GM19035 (cell line): ENCODE data around the gene ERMN.

Source experiments
- ATAC-seq: cut with Tn5 transposase; IDR thresholded peaks from one replicate; pipeline ENCODE4 v1.9.1; 2021; ENCODE audit not compliant: unreplicated experiment

Gene ERMN

GRCh38 chr2:157333304-157334047 lies 7.9 kb upstream of the ERMN start:
- no peak for ATAC-seq

- ATAC-seq: no peak
Measured at GRCh38 chr2:157329524-157329923, 3.9 kb upstream of the ERMN start.

DNA sequence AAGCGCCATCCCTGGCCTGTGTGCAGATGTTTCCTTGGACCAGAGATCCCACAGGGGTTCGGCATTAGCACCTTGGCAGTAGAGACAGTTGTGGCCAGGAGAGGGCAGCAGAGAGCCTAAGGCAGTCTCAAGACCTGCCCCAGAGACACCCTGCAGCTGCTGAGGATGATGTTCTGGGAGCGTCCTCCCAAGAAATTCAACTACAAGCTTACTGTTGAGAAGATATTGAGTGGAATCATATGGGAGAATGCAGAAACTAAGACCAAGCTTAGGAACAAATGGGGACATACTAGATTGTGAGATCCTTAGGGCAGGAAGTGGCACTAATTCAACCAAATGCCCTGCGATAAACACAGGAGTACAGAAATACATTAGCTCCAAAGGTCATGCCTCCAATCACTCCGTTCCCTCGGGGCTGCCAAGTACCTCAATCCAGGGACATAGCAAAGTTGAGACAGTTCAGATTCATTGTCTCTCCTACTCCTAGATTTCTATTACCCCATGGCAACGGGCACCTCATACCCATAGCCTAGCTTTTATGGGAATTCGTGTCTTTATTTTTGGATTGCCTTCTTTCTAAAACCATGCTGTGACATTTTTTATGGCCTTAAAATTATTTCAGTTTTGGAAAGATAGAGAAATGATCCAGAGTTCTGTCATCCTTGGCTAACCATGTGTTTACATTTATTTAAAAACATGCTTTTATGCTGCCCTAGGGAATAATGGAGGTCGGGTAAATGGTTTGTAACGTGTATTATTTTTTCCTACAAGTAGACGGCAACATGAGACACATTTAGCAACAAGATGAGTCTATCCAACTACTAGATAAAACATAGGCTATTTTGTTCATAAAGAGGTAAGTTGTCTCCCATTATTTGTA lies 2.2 kb upstream of the ERMN start:
- peak; percentile 98 for ATAC-seq

DNA sequence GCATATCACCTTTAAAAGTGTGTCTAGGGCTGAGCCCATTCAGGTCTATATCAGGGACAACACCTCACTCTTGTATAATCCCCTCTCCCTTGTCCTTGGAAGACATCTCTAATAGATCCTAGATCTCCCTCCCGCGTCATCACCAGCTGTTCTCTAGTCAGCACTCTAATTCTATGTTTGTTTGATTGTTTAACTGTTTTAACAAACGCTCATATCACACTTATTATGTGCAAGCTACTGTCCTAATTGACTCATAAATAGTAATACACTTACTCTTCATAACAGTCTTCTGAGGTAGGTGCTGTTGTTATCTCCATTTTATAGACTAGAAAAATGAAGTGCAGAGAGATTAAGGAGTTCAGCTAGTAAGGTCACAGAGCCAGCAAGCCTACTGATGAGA lies 1.6 kb upstream of the ERMN start:
- peak; percentile 31 for ATAC-seq

DNA sequence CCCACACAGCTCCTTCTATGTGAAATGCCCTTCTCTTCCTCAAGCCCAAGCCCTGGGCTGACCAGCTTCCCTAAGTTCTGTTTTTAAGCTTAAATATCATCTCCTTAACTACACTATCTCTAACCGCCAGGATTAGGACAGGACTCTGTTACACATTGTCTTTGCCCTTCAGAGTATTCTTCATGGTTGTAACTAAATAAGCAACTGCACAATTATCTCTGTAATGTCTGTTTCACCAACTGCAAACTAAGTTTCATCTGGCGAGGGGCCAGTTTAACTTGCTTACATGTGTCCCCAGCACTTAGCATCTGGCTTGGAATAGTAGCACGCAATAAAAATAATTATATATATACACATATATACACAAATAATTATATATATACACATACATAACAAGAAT lies 1.1 kb upstream of the ERMN start:
- no peak for ATAC-seq

DNA sequence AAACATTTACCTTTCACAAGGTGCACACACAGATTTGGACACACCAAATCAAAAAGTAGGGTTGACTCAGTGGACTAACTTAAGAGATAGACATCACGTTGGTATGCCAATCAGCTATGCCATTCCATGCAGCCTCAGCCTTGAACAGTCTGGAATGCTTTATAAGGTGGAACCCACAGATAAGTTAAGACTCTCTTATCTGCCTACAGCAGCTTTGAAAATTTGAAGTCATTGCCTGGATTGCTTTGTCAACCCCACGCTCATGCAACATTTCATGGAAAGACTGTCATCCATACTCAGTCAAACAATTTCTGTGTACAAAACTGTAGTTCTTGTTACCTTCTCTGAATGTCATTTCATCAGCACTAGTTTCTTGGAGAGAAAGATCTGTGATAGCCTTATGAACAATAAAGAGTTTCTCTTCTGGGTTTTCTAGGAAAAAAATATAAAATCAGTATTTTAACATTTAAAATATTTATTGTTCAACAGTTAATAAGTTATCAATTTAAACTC lies 1.2 kb downstream of the ERMN start:
- no peak for ATAC-seq

DNA sequence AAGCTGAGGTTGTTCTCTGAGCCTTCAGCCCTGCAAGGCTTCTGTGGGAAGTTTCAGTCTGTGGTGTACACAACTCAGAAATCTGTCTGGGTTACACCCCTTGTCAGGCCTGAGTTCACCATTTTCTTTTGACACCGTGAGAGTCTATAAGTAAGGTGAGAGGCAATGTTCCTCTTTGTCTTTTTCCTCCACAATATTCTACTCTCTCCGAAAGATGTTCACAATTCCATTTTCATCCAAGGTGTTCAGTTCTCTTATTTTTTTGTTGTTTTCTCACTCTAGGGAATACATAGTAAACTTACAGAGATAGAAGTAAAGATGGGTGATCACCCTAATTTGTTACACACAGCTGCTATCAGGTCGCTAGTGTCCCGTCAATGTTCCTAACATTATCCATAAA lies 3.2 kb downstream of the ERMN start:
- ATAC-seq: no peak

- ATAC-seq: no peak
Measured at GRCh38 chr2:157321466-157321865, 4.2 kb downstream of the ERMN start.

DNA sequence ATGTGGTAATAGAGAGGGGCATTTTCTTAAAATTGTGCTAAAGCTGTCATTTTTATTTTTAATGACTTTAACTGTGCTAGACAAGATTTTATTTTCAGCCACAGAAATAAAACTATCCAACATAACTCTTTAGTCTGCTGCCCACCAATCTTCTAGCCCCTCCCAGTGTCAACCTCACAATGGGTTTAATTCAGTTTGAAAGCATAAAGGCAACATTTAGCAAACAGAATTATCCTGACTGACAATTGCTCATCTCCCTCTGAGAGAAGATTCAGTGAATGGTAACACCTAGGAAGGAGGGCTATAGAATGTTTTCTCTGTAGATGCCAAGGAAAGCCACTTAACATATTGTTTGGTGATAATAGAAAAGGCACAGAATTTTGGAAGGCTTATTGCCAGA lies 5.2 kb downstream of the ERMN start:
- ATAC-seq: no peak

- no peak for ATAC-seq
Measured at GRCh38 chr2:157319795-157320194, 5.8 kb downstream of the ERMN start.

GRCh38 chr2:157318884-157319283 lies 6.7 kb downstream of the ERMN start:
- no peak for ATAC-seq

- no peak for ATAC-seq
Measured at GRCh38 chr2:157315901-157316300, 9.7 kb downstream of the ERMN start.

GRCh38 chr2:157312866-157313486 lies 12.6 kb downstream of the ERMN start:
- ATAC-seq: peak; percentile 56

- no peak for ATAC-seq
Measured at GRCh38 chr2:157311706-157312105, 13.9 kb downstream of the ERMN start.

- ATAC-seq: no peak
Measured at GRCh38 chr2:157309878-157310277, 15.7 kb downstream of the ERMN start.

- ATAC-seq: no peak
Measured at GRCh38 chr2:157307021-157307420, 18.6 kb downstream of the ERMN start.

DNA sequence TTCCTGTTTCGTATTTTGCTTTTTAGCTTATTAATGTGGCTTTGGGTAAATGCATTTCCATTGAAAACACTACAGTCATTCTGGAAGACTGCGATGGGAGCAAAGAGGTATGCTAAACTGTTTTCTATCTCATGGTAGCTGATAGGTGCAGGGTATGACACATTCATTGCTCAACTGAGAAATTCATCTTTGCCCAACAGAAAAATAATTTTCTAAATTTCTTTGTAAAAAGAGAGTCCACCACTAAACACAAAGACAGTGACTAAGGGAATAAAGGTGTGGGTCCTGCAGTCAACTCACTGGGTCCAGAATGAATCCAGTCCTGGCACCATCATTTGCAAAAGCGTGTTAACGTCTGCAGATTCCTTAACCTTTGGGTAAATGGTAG lies 19.9 kb downstream of the ERMN start:
- ATAC-seq: no peak

GRCh38 chr2:157304811-157305722 lies 20.6 kb downstream of the ERMN start:
- ATAC-seq: no peak

DNA sequence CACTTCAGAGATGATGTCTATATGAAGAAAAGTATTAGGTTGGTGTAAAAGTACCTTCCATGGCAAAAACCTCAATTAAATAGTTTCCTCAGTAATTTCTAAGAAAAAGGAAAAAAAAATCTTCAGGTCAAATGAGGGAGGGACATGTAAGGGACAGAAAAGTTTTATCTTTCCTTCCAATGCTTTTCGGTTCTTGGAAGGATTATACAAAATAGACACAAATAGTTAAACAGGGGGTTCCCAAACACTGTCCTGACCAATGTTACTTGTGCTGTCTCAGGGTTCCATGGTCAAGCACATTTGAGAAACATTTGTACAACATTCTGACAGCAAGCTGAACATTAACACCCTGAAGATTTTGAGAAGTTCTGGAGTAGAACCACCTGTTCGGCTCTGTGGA lies 22.0 kb downstream of the ERMN start:
- ATAC-seq: no peak

DNA sequence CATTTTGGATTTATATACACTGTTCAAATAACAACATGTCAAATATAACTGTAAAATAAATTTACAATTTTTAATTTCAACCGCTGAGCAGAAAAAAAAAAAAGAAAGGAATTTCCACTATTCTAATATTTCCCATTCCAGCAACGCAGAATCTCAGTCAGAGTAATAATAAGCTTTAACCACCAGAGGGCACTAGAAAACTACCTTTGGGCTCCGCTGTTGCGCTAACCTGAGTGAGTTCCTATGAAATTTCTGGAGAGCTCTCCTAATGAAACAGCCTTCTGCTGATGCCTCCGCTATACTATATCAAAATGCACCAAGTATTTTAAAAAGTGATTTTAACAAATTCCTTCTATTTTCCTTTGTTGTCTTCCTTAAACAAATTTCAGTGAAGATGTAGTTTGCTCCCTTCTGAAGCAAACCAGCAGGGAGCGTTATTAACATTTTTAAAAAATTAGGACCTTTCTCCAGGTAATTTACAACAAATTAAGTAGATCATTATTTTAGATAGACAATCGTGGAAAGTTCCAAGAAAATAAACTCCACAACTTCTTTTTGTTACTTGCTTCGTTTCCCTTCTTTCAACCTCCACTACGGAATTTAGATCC lies 23.0 kb downstream of the ERMN start:
- ATAC-seq: peak; percentile 71
